ENCODE measurements around the gene ATP8B1. TPM values are rescaled to one million over a fixed set of nuclear protein-coding genes. Genes with fewer than 3 reads are reported as not detected.
"Not testable (repeated sequence)": the region's sequence is repeated elsewhere in the genome, so short reads cannot be mapped to it uniquely, and the experiment has no call there.

Gene ATP8B1
- total RNA-seq, 1 experiment from 2014 or later: 15.9 TPM

DNA sequence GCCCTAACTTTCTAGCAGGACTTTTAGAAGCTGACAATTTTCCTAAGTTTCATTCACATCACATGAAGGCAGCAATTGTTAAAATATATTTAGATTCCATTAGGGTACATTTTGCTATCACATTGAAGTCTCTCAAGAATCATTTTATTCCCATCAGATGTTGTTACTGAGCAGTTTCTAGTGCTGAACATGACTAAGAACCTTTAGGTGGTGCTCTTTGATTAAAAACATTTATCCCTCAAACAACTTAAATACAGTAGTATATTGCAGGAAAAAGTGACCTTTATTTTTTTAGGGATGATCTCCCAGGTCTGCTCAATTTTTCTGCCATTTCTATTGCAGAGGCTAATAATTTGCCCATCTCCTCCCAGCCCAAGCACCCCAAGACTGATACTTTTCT is 158.6 kb downstream of the ATP8B1 start:
- H3K4me1 ChIP-seq (ENCODE audit: control insufficient read depth in 1 of 2, insufficient read depth in 2 of 2, low read length in 2 of 2): no peaks in the 10 kb centered on the region
- H3K27ac ChIP-seq (ENCODE audit: low read depth, low read length): no peak overlapping the region
- TF ChIP-seq FOSL1 (IDR thresholded peaks at IDR 0.05; ENCODE audit: low read depth): no peak
- peak; percentile 53 for TF ChIP-seq RAD21 (IDR thresholded peaks at IDR 0.05; ENCODE audit: low read depth)
- TF ChIP-seq POLR2A (IDR thresholded peaks at IDR 0.05; ENCODE audit: borderline replicate concordance, extremely low read depth, insufficient read depth, insufficient read length): no peak
- no peak for TF ChIP-seq POLR2AphosphoS5 (IDR thresholded peaks at IDR 0.05; ENCODE audit: low read depth, low read length)
- no peak for TF ChIP-seq EZH2phosphoT487 (IDR thresholded peaks at IDR 0.05; ENCODE audit: borderline replicate concordance)
- no peak for TF ChIP-seq ZFX (IDR thresholded peaks at IDR 0.05)
- TF ChIP-seq, protein P1, sequence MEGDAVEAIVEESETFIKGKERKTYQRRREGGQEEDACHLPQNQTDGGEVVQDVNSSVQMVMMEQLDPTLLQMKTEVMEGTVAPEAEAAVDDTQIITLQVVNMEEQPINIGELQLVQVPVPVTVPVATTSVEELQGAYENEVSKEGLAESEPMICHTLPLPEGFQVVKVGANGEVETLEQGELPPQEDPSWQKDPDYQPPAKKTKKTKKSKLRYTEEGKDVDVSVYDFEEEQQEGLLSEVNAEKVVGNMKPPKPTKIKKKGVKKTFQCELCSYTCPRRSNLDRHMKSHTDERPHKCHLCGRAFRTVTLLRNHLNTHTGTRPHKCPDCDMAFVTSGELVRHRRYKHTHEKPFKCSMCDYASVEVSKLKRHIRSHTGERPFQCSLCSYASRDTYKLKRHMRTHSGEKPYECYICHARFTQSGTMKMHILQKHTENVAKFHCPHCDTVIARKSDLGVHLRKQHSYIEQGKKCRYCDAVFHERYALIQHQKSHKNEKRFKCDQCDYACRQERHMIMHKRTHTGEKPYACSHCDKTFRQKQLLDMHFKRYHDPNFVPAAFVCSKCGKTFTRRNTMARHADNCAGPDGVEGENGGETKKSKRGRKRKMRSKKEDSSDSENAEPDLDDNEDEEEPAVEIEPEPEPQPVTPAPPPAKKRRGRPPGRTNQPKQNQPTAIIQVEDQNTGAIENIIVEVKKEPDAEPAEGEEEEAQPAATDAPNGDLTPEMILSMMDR (IDR thresholded peaks at IDR 0.05 in 2 of 3, conservative IDR thresholded peaks at IDR 0.05 in 1 of 3; ENCODE audit: borderline replicate concordance in 1 of 3, insufficient read depth in 1 of 3, low read depth in 2 of 3, low read length in 2 of 3): peak in 1 of 3 experiments; percentile 7; a peak in 1 of 6 replicates
- no peak for TF ChIP-seq ZNF274 (IDR thresholded peaks at IDR 0.05; ENCODE audit: low read depth, low read length)
- TF ChIP-seq, protein P2, sequence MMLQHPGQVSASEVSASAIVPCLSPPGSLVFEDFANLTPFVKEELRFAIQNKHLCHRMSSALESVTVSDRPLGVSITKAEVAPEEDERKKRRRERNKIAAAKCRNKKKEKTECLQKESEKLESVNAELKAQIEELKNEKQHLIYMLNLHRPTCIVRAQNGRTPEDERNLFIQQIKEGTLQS (IDR thresholded peaks at IDR 0.05): no peak
- H3K9me2 ChIP-seq (ENCODE audit: insufficient read depth): no peaks in the 10 kb centered on the region
- DNase-seq (ENCODE audit: low read depth, low spot score) (no peak), ATAC-seq (no peak)
- H3K79me2 ChIP-seq (ENCODE audit: insufficient read depth, low read length): peaks cover 5% of the 10 kb centered on the region; the same call in 1 of the 2 replicates
- H3K4me3 ChIP-seq (replicated peaks in 1 of 2; ENCODE audit: low read depth in 1 of 2, low read length in 2 of 2): no peak overlapping the region
- H3K4me2 ChIP-seq (ENCODE audit: low read length): no peak overlapping the region
- intact Hi-C loops (cut with micrococcal nuclease): loop anchor here (1.0 to 10.0 kb wide), 2 partner anchors 210 to 238 kb away; no protein-coding TSS in a partner anchor
- H4K20me1 ChIP-seq (ENCODE audit: insufficient read depth): no peaks in the 10 kb centered on the region
- no peak overlapping the region for H2AFZ ChIP-seq (ENCODE audit: low read depth, low read length, poor library complexity, severe bottlenecking)
- no peaks in the 10 kb centered on the region for H3K27me3 ChIP-seq (ENCODE audit: insufficient read depth, low read length)
- H3K9ac ChIP-seq (ENCODE audit: low read length): no peak overlapping the region
- ChIA-PET CTCF (no interaction called here), POLR2A (no interaction called here), RAD21 (ENCODE audit: low non-redundant PET in 1 of 2, low total read pairs in 2 of 2, uncharacterized antibody in 2 of 2, unreplicated experiment in 2 of 2) (no interaction called here)
- no TSS peak for BruUV-seq (replicated peaks)
- peaks cover 0 to 4% of the 10 kb centered on the region in 2 experiments; a peak in 1 of 4 replicates for H3K36me3 ChIP-seq (ENCODE audit: control insufficient read depth in 1 of 2, insufficient read depth in 2 of 2, low read length in 2 of 2)
- H3K9me3 ChIP-seq (ENCODE audit: control insufficient read depth in 1 of 2, insufficient read depth in 1 of 2, low read depth in 1 of 2, low read length in 2 of 2): no peaks in the 10 kb centered on the region

GRCh38 chr18:57643726-57644125 is 159.4 kb downstream of the ATP8B1 start:
- RAD21 ChIA-PET (ENCODE audit: low non-redundant PET in 1 of 2, low total read pairs in 2 of 2, uncharacterized antibody in 2 of 2, unreplicated experiment in 2 of 2); H4K20me1 ChIP-seq (ENCODE audit: insufficient read depth); CTCF ChIA-PET; H3K27ac ChIP-seq (ENCODE audit: low read depth, low read length); POLR2A ChIA-PET; H3K9me2 ChIP-seq (ENCODE audit: insufficient read depth); BruUV-seq (replicated peaks); ATAC-seq; H3K9ac ChIP-seq (ENCODE audit: low read length); H3K4me1 ChIP-seq (ENCODE audit: control insufficient read depth in 1 of 2, insufficient read depth in 2 of 2, low read length in 2 of 2); H3K9me3 ChIP-seq (ENCODE audit: control insufficient read depth in 1 of 2, insufficient read depth in 1 of 2, low read depth in 1 of 2, low read length in 2 of 2); H3K79me2 ChIP-seq (ENCODE audit: insufficient read depth, low read length); H3K36me3 ChIP-seq (ENCODE audit: control insufficient read depth in 1 of 2, insufficient read depth in 2 of 2, low read length in 2 of 2); H2AFZ ChIP-seq (ENCODE audit: low read depth, low read length, poor library complexity, severe bottlenecking); H3K4me3 ChIP-seq (replicated peaks in 1 of 2; ENCODE audit: low read depth in 1 of 2, low read length in 2 of 2); DNase-seq (ENCODE audit: low read depth, low spot score); H3K4me2 ChIP-seq (ENCODE audit: low read length); H3K27me3 ChIP-seq (ENCODE audit: insufficient read depth, low read length): not testable (repeated sequence)
- intact Hi-C loops (cut with micrococcal nuclease): loop anchor here (1.0 to 10.0 kb wide), 2 partner anchors 211 to 239 kb away; no protein-coding TSS in a partner anchor

DNA sequence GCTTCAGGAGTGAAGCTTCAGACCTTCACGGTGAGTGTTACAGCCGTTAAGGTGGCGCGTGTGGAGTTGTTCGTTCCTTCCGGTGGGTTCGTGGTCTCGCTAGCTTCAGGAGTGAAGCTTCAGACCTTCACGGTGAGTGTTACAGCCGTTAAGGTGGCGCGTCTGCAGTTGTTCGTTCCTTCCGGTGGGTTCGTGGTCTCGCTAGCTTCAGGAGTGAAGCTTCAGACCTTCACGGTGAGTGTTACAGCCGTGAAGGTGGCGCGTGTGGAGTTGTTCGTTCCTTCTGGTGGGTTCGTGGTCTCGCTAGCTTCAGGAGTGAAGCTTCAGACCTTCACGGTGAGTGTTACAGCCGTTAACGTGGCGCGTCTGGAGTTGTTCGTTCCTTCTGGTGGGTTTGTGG is 160.7 kb downstream of the ATP8B1 start:
- intact Hi-C loops (cut with micrococcal nuclease): loop anchor here (10.0 kb wide), 1 partner anchor 212 kb away; no protein-coding TSS in a partner anchor
- H3K27ac ChIP-seq (ENCODE audit: low read depth, low read length); RAD21 ChIA-PET (ENCODE audit: low non-redundant PET in 1 of 2, low total read pairs in 2 of 2, uncharacterized antibody in 2 of 2, unreplicated experiment in 2 of 2); BruUV-seq (replicated peaks); POLR2A ChIA-PET; H3K9me3 ChIP-seq (ENCODE audit: control insufficient read depth in 1 of 2, insufficient read depth in 1 of 2, low read depth in 1 of 2, low read length in 2 of 2); H3K79me2 ChIP-seq (ENCODE audit: insufficient read depth, low read length); H2AFZ ChIP-seq (ENCODE audit: low read depth, low read length, poor library complexity, severe bottlenecking); H3K36me3 ChIP-seq (ENCODE audit: control insufficient read depth in 1 of 2, insufficient read depth in 2 of 2, low read length in 2 of 2); H3K9me2 ChIP-seq (ENCODE audit: insufficient read depth); ATAC-seq; H3K27me3 ChIP-seq (ENCODE audit: insufficient read depth, low read length); H3K4me3 ChIP-seq (replicated peaks in 1 of 2; ENCODE audit: low read depth in 1 of 2, low read length in 2 of 2); H4K20me1 ChIP-seq (ENCODE audit: insufficient read depth); H3K4me1 ChIP-seq (ENCODE audit: control insufficient read depth in 1 of 2, insufficient read depth in 2 of 2, low read length in 2 of 2); CTCF ChIA-PET; H3K9ac ChIP-seq (ENCODE audit: low read length); H3K4me2 ChIP-seq (ENCODE audit: low read length); DNase-seq (ENCODE audit: low read depth, low spot score): not testable (repeated sequence)

Data from HCT116 (cell line).